ENCODE results near the gene UBE3B.
"Not testable (repeated sequence)": the region's sequence is repeated elsewhere in the genome, so short reads cannot be mapped to it uniquely, and the experiment has no call there.

The UBE3B gene

DNA sequence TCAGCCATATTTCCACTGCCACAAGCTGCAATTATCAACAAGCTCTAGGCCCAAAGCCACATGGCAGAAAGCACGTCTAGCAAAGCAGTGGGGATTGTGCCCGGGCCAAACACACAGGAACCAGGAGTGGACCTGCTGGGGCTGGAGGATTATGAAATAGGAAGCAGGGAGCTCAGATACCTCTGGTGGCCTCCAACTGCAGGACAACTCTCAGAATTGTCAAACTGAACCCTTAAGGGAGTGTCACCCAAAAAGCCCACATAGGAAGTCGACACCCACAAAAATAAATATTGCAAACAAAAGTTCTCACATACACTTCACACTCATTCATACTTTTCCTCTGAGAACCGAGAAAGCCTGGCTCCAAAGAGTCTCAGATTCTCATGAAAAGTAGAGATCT lies 26.5 kb upstream of the UBE3B start:
- no peak for DNase-seq (ENCODE audit: low spot score)

DNA sequence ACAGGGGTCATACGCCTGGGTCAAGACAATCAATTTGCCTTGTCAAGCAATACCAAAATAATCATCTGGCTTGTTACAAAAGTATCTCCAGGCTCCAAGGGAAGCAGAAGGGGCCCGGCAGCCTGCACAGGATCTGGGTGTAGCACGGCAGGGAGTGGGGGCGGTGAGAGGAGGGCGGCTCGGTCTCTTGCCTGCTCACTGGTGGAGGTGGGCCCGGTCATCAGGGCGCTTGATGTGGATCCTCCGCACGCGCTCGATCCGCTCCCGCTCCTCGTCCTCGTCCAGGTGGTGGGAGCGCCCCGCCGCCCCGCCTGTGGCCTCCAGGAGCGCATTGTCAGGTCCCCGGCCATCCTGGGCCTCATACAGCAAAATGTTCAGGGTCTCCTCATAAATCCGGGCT lies 26.0 kb upstream of the UBE3B start:
- DNase-seq (ENCODE audit: low spot score): no peak

GRCh38 chr12:109452489-109452888 lies 24.9 kb upstream of the UBE3B start:
- DNase-seq (ENCODE audit: low spot score): no peak

DNA sequence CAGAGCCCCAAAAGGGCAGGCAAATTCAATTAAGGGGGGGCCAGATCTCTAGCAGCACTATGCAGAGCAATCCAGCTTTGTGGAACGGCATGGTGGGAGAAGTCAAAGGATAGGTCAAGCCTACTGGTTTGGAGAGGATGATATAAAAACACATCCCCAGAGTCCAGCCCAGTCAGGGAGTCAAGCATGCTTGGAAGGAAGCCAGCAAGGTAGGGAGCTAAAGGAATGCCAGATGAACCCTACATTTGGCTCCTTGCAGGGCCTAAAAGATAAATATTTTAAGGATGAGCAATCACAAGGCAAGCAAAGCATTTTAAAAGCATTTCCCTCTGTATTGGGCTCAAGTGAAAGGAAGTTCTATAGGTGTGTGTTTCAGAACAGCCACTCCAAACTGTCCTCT lies 21.7 kb upstream of the UBE3B start:
- no peak for DNase-seq (ENCODE audit: low spot score)

GRCh38 chr12:109458086-109458485 lies 19.3 kb upstream of the UBE3B start:
- no peak for DNase-seq (ENCODE audit: low spot score)

- DNase-seq (ENCODE audit: low spot score): no peak
Observed at GRCh38 chr12:109458771-109459208, 18.6 kb upstream of the UBE3B start.

DNA sequence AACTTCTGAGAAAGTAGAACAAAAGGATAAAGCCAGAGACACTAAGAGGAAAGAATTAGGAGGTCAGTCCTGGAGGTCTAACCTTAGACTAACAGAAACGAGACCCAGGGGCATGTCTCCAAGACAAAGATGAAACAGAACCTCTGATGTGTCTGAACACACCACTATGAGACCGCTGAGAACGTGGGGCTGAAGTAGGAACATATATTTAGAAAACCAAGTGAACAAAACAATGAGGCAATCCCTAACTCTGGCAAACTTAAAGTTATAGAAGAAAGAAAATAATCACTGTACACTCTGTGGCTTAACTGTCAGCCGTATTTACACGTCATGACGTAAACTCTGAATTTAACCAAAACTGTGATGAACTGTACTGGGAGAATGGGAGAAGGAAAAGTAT lies 18.2 kb upstream of the UBE3B start:
- DNase-seq (ENCODE audit: low spot score): no peak

DNA sequence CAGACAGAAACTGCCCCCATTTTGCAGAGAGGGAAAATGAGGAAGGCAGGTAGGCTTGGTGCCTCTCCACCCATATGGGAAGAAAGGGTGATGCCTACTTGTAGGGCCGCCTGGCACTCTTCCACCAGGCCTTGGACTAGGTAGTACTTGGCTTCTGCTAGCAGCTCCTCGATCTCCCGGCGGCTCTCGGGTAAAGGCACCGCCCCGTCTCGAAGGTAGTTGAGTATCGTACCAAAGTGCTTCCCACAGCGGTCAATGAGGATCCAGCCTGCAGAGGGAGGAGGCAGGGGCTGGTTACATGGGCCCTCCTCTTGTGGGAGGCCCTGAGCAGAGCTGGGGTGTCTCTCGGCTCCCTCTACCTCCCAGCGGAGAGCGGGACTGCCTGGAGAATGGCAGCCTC lies 16.9 kb upstream of the UBE3B start:
- DNase-seq (ENCODE audit: low spot score): no peak

GRCh38 chr12:109461049-109461845 lies 16.2 kb upstream of the UBE3B start:
- DNase-seq (ENCODE audit: low spot score): no peak

DNA sequence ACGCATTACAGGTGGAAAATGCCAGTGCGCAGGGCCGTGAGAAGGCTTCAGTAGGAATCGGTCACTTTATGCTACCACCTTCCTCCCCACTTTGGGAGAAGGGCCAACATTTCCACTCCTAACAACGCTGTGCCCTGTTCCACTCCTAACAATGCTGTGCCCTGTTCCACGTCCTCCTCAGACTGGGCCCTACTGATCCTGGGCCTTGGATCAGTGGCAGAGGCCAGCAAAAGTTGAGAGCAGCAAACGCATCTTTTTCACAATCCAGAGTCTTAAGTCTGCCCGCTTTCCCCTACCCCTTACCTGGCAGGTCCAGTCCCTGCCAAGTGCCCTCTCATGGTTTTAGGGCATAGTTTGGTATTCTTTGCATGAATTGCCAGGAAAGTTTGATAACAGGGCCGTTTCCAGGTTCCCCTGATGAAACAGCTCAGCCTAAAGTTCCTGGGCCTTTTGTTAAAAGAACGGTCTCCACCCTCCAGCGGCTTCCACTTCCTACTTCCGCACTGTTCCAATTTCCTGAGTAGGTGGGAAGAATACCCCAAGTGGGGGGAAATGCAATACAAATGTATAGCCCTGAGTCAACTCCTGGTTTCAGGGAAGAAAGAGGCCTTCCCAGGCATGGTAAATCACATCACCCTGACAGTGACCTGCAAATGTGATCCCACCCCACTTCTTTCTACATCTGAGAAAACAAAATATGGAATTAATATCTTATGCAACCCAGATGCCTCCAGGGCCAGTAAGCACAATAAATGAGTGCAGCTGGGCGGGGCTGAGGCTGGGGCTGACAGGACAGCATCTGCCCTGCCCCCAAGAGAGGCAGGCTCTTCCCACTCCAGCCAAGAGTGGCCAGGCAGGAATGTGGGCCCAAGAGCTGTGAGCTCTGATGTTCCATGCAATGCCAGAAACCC lies 15.3 kb upstream of the UBE3B start:
- DNase-seq (ENCODE audit: low spot score): no peak

- no peak for DNase-seq (ENCODE audit: low spot score)
Observed at GRCh38 chr12:109462868-109463692, 14.4 kb upstream of the UBE3B start.

- DNase-seq (ENCODE audit: low spot score): no peak
Observed at GRCh38 chr12:109463756-109464155, 13.7 kb upstream of the UBE3B start.

DNA sequence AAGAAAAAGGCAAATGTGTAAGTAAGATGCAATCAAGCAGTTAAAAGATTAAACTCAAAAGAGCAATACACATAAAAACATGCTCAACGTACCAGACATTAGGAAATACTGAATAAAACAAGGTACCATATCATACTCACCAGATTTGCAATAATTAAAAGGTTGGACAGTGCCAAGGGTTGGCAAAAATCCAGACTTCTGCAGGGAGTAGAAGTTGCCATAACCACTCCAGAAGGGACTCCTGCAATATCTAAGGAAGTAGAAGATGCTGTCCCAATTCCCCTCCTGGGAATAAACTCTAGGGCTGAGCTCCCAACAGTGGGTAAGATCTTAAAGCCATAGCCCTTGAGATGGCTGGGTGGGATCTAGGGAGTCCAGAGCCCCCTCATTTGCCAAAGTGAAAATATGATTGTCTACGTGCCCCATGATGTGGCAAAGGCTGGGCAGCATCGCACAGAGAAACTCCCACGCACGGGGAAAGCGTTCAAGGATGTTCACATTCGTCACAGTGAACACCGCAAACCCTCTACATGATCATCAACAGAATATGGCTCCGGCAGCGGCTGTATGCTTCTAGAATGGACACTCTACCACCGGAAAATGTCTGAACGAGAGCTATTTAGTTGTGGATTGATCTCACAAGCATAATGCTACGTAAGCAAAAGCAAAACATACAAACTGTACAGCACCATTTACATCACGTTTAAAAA lies 12.6 kb upstream of the UBE3B start:
- no peak for DNase-seq (ENCODE audit: low spot score)

DNA sequence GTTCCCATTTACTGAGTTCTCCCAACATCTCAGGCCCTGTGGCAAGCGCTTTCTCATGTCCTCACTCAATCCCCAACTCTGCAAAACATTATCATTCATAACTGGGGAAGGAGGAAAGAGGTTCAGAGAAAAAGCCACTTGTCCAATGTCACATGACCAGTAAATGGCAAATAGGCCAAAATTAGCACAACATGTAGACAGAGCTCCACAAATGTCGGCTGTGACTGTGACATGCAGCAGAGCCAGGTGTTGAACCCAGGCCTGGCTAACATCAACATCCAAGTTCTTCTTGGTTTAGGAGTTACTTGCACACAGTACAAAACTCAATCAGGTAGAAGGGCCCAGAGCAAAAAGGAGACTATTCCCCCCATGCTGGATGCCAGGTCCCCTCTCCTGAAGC lies 11.1 kb upstream of the UBE3B start:
- no peak for DNase-seq (ENCODE audit: low spot score)

- no peak for DNase-seq (ENCODE audit: low spot score)
Observed at GRCh38 chr12:109466821-109467220, 10.6 kb upstream of the UBE3B start.

- no peak for DNase-seq (ENCODE audit: low spot score)
Observed at GRCh38 chr12:109467978-109468676, 9.3 kb upstream of the UBE3B start.

- DNase-seq (ENCODE audit: low spot score): no peak
Observed at GRCh38 chr12:109469517-109469916, 7.9 kb upstream of the UBE3B start.

DNA sequence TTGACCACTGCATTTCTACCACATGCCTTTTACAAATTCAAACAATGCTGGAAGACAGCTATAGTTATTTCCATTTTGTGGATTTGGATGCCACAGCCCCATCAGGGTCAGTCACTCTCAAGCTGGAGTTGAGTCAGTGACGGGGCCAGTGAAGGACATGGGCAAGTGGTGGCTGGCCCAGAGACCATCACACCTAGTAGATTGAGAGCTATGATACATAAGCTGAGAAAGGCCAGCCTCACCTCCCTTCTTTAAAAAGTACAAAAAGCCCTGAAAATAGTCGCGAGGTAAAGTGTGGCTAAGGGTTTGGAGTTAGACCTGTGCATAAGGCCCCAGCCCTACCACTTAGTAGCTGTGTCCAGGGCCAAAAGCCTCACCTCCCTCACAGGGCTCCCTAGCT lies 4.4 kb upstream of the UBE3B start:
- DNase-seq (ENCODE audit: low spot score): no peak

GRCh38 chr12:109473526-109474270 lies 3.7 kb upstream of the UBE3B start:
- DNase-seq (ENCODE audit: low spot score): not testable (repeated sequence)

DNA sequence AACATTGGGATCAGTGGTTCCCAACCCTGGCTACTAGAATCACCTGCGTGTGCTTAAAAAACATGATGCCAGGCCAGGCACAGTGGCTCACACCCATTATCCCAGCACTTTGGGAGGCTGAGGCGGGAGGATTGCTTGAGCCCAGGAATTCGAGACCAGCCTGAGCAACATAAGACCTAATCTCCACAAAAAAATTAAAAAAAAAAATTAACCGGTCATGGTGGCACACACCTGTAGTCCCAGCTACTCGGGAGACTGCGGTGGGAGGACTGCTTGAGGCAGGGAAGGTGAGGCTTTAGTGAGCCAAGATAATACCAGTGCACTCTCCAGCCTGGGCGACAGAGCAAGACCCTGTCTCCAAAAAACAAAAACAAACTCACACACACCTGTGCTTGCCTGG lies 2.3 kb upstream of the UBE3B start:
- no peak for DNase-seq (ENCODE audit: low spot score)
